ENCODE results near the gene NRM.

Gene NRM

GRCh38 chr6:30683183-30683979, 7.4 kb downstream of the NRM start:
- peak overlapping the region; percentile 91 to 100 (median 99) for H3K9ac ChIP-seq
- H3K9me3 ChIP-seq (replicated peaks in 1 of 11), result no peaks in the 10 kb centered on the region
- H3K4me1 ChIP-seq, result peaks cover 5 to 40% (median 30%) of the 10 kb centered on the region in 10 experiments
- no peak for TF ChIP-seq Cebpa-rat (IDR thresholded peaks at IDR 0.05)
- H3K36me3 ChIP-seq, result peaks cover 34 to 65% (median 61%) of the 10 kb centered on the region in 11 experiments
- H4K20me1 ChIP-seq, result peaks cover 51 to 75% (median 66%) of the 10 kb centered on the region in 11 experiments
- peak overlapping the region; percentile 78 to 100 (median 99) for H3K27ac ChIP-seq
- H3K4me2 ChIP-seq, result peak overlapping the region; percentile 89 to 100 (median 95)
- no peaks in the 10 kb centered on the region for H3K27me3 ChIP-seq
- peak overlapping the region; percentile 83 to 100 (median 96) for H3K4me3 ChIP-seq

- Histone ChIP-seq H3K9me3 (replicated peaks in 1 of 11) (no peaks in the 10 kb centered on the region), H3K36me3 (peaks cover 43 to 74% (median 71%) of the 10 kb centered on the region in 11 experiments), H3K4me1 (peaks cover 15 to 44% (median 38%) of the 10 kb centered on the region in 10 experiments), H4K20me1 (peaks cover 60 to 85% (median 75%) of the 10 kb centered on the region in 11 experiments), H3K27ac (peak overlapping the region; percentile 78 to 100 (median 99)), H3K4me3 (peak overlapping the region; percentile 83 to 100 (median 96)), H3K4me2 (peak overlapping the region; percentile 90 to 100 (median 98)), H3K9ac (peak overlapping the region; percentile 91 to 100 (median 99)), H3K27me3 (no peaks in the 10 kb centered on the region)
- no peak for TF ChIP-seq Cebpa-rat (IDR thresholded peaks at IDR 0.05)
Observed at GRCh38 chr6:30682143-30683117, 8.4 kb downstream of the NRM start.

GRCh38 chr6:30681766-30682142, 9.0 kb downstream of the NRM start:
- Histone ChIP-seq H3K9me3 (replicated peaks in 1 of 11) (no peaks in the 10 kb centered on the region), H3K4me1 (peaks cover 20 to 50% (median 45%) of the 10 kb centered on the region in 10 experiments), H3K27ac (peak overlapping the region; percentile 78 to 100 (median 99)), H3K4me2 (peak overlapping the region; percentile 90 to 100 (median 98)), H3K36me3 (peaks cover 50 to 81% (median 78%) of the 10 kb centered on the region in 11 experiments), H4K20me1 (peaks cover 67 to 91% (median 82%) of the 10 kb centered on the region in 11 experiments), H3K4me3 (peak overlapping the region; percentile 83 to 100 (median 96)), H3K9ac (peak overlapping the region; percentile 91 to 100 (median 99)), H3K27me3 (no peaks in the 10 kb centered on the region)
- TF ChIP-seq Cebpa-rat (IDR thresholded peaks at IDR 0.05), result no peak

- Histone ChIP-seq H4K20me1 (peaks cover 69 to 91% (median 85%) of the 10 kb centered on the region in 11 experiments), H3K27me3 (no peaks in the 10 kb centered on the region), H3K27ac (peak overlapping the region; percentile 0 to 100 (median 99); a peak in 19 of 22 replicates), H3K9ac (peak overlapping the region; percentile 91 to 100 (median 99)), H3K4me3 (peak overlapping the region; percentile 83 to 100 (median 96)), H3K4me1 (peaks cover 29 to 63% (median 57%) of the 10 kb centered on the region in 10 experiments), H3K36me3 (peaks cover 62 to 85% (median 82%) of the 10 kb centered on the region in 11 experiments), H3K4me2 (peak overlapping the region; percentile 90 to 100 (median 98)), H3K9me3 (replicated peaks in 1 of 11) (no peaks in the 10 kb centered on the region)
- TF ChIP-seq Cebpa-rat (IDR thresholded peaks at IDR 0.05), result no peak
Observed at GRCh38 chr6:30679765-30680535, 10.8 kb downstream of the NRM start.

- Histone ChIP-seq H3K4me1 (peaks cover 31 to 69% (median 59%) of the 10 kb centered on the region in 10 experiments), H3K4me2 (peak overlapping the region; percentile 90 to 100 (median 98)), H3K9ac (peak overlapping the region; percentile 91 to 100 (median 99)), H3K9me3 (replicated peaks in 1 of 11) (no peaks in the 10 kb centered on the region), H3K36me3 (peaks cover 62 to 79% (median 75%) of the 10 kb centered on the region in 11 experiments), H3K4me3 (peak overlapping the region; percentile 83 to 100 (median 96)), H4K20me1 (peaks cover 69 to 85% (median 80%) of the 10 kb centered on the region in 11 experiments), H3K27me3 (no peaks in the 10 kb centered on the region), H3K27ac (peak overlapping the region; percentile 0 to 100 (median 99); a peak in 19 of 22 replicates)
- TF ChIP-seq Cebpa-rat (IDR thresholded peaks at IDR 0.05), result no peak
Observed at GRCh38 chr6:30678964-30679726, 11.6 kb downstream of the NRM start.

- Histone ChIP-seq H3K9me3 (replicated peaks in 1 of 11) (no peaks in the 10 kb centered on the region), H3K27ac (peak overlapping the region in 6 of 11 experiments; percentile 14 to 42 (median 29); a peak in 7 of 22 replicates), H3K4me1 (peaks cover 44 to 84% (median 68%) of the 10 kb centered on the region in 10 experiments), H4K20me1 (peaks cover 59 to 72% (median 68%) of the 10 kb centered on the region in 11 experiments), H3K27me3 (no peaks in the 10 kb centered on the region), H3K9ac (peak overlapping the region in 10 of 11 experiments; percentile 18 to 99 (median 54); a peak in 16 of 22 replicates), H3K4me2 (peak overlapping the region; percentile 20 to 100 (median 94); a peak in 17 of 22 replicates), H3K36me3 (peaks cover 54 to 62% (median 58%) of the 10 kb centered on the region in 11 experiments), H3K4me3 (no peak overlapping the region; a peak in 1 of 20 replicates)
- TF ChIP-seq Cebpa-rat (IDR thresholded peaks at IDR 0.05), result no peak
Observed at GRCh38 chr6:30676660-30677285, 14.0 kb downstream of the NRM start.
